Measurements from ENCODE around the gene DCTN2. TPM values are rescaled to one million over a fixed set of nuclear protein-coding genes. Genes with fewer than 3 reads are reported as not detected.
"Not testable (repeated sequence)": the region's sequence is repeated elsewhere in the genome, so short reads cannot be mapped to it uniquely, and the experiment has no call there.

The DCTN2 gene
- total RNA-seq, 1 donor from 2014 or later: 83.1 TPM

GRCh38 chr12:57577981-57578758 lies 31.2 kb upstream of the DCTN2 start:
- no peak for DNase-seq (ENCODE audit: low read depth in 2 of 2)

GRCh38 chr12:57576613-57577160 lies 29.7 kb upstream of the DCTN2 start:
- no peak for DNase-seq (ENCODE audit: low read depth in 2 of 2)

- DNase-seq (ENCODE audit: low read depth in 2 of 2): no peak
Observed at GRCh38 chr12:57575771-57576612, 29.0 kb upstream of the DCTN2 start.

- no peak for DNase-seq (ENCODE audit: low read depth in 2 of 2)
Observed at GRCh38 chr12:57574795-57575194, 27.8 kb upstream of the DCTN2 start.

GRCh38 chr12:57571926-57572762 lies 25.2 kb upstream of the DCTN2 start:
- no peak for DNase-seq (ENCODE audit: low read depth in 2 of 2)

GRCh38 chr12:57570438-57570837 lies 23.4 kb upstream of the DCTN2 start:
- DNase-seq (ENCODE audit: low read depth in 2 of 2): not testable (repeated sequence)

GRCh38 chr12:57569858-57570257 lies 22.9 kb upstream of the DCTN2 start:
- no peak for DNase-seq (ENCODE audit: low read depth in 2 of 2)

GRCh38 chr12:57568838-57569237 lies 21.8 kb upstream of the DCTN2 start:
- no peak for DNase-seq (ENCODE audit: low read depth in 2 of 2)

GRCh38 chr12:57564178-57564740 lies 17.3 kb upstream of the DCTN2 start:
- DNase-seq (ENCODE audit: low read depth in 2 of 2): no peak

GRCh38 chr12:57563358-57563757 lies 16.4 kb upstream of the DCTN2 start:
- no peak for DNase-seq (ENCODE audit: low read depth in 2 of 2)

GRCh38 chr12:57561117-57561516 lies 14.1 kb upstream of the DCTN2 start:
- not testable (repeated sequence) for DNase-seq (ENCODE audit: low read depth in 2 of 2)

- no peak for DNase-seq (ENCODE audit: low read depth in 2 of 2)
Observed at GRCh38 chr12:57560516-57560915, 13.5 kb upstream of the DCTN2 start.

GRCh38 chr12:57558864-57559263 lies 11.9 kb upstream of the DCTN2 start:
- DNase-seq (ENCODE audit: low read depth in 2 of 2): no peak

GRCh38 chr12:57554897-57555296 lies 7.9 kb upstream of the DCTN2 start:
- no peak for DNase-seq (ENCODE audit: low read depth in 2 of 2)

- DNase-seq (ENCODE audit: low read depth in 2 of 2): no peak
Observed at GRCh38 chr12:57554453-57554852, 7.5 kb upstream of the DCTN2 start.

- DNase-seq (ENCODE audit: low read depth in 2 of 2): no peak
Observed at GRCh38 chr12:57553343-57554202, 6.6 kb upstream of the DCTN2 start.

- no peak for DNase-seq (ENCODE audit: low read depth in 2 of 2)
Observed at GRCh38 chr12:57552835-57553313, 5.9 kb upstream of the DCTN2 start.

GRCh38 chr12:57552306-57552651 lies 5.3 kb upstream of the DCTN2 start:
- DNase-seq (ENCODE audit: low read depth in 2 of 2): no peak

GRCh38 chr12:57551637-57552305 lies 4.8 kb upstream of the DCTN2 start:
- no peak for DNase-seq (ENCODE audit: low read depth in 2 of 2)

All from lung microvascular endothelial cell (primary cell).